Measurements from ENCODE around the gene CAPN1.
"Not testable (repeated sequence)": the region's sequence is repeated elsewhere in the genome, so short reads cannot be mapped to it uniquely, and the experiment has no call there.

- not testable (repeated sequence) for TF ChIP-seq CTCF, POLR2A (IDR thresholded peaks at IDR 0.05)
These were observed 7.1 kb upstream of the CAPN1 start for GRCh38 chr11:65174571-65175010.

Measured in adrenal gland (tissue), 5 donors.